ENCODE measurements around the gene WDR70.
"Not testable (repeated sequence)": the region's sequence is repeated elsewhere in the genome, so short reads cannot be mapped to it uniquely, and the experiment has no call there.

WDR70 gene

GRCh38 chr5:37575541-37576489 is 196.7 kb downstream of the WDR70 start:
- no peak for DNase-seq

- DNase-seq, result no peak
Observed at GRCh38 chr5:37576552-37576951, 197.4 kb downstream of the WDR70 start.

GRCh38 chr5:37578176-37578575 is 199.1 kb downstream of the WDR70 start:
- no peak for DNase-seq

- no peak for DNase-seq
Observed at GRCh38 chr5:37580106-37580505, 201.0 kb downstream of the WDR70 start.

GRCh38 chr5:37582202-37582601 is 203.1 kb downstream of the WDR70 start:
- no peak for DNase-seq

GRCh38 chr5:37593292-37593691 is 214.2 kb downstream of the WDR70 start:
- DNase-seq, result not testable (repeated sequence)

- not testable (repeated sequence) for DNase-seq
Observed at GRCh38 chr5:37594864-37595263, 215.7 kb downstream of the WDR70 start.

GRCh38 chr5:37598733-37599132 is 219.6 kb downstream of the WDR70 start:
- DNase-seq, result no peak

- no peak for DNase-seq
Observed at GRCh38 chr5:37601163-37601562, 222.0 kb downstream of the WDR70 start.

GRCh38 chr5:37603072-37603471 is 224.0 kb downstream of the WDR70 start:
- no peak for DNase-seq

GRCh38 chr5:37604290-37604689 is 225.2 kb downstream of the WDR70 start:
- DNase-seq, result no peak

GRCh38 chr5:37606148-37606547 is 227.0 kb downstream of the WDR70 start:
- DNase-seq, result no peak

- no peak for DNase-seq
Observed at GRCh38 chr5:37606632-37607248, 227.6 kb downstream of the WDR70 start.

GRCh38 chr5:37615184-37615583 is 236.1 kb downstream of the WDR70 start:
- no peak for DNase-seq

GRCh38 chr5:37619353-37619752 is 240.2 kb downstream of the WDR70 start:
- DNase-seq, result no peak

GRCh38 chr5:37622354-37622753 is 243.2 kb downstream of the WDR70 start:
- not testable (repeated sequence) for DNase-seq

- no peak for DNase-seq
Observed at GRCh38 chr5:37626266-37626665, 247.1 kb downstream of the WDR70 start.

- DNase-seq, result no peak
Observed at GRCh38 chr5:37628876-37629275, 249.8 kb downstream of the WDR70 start.

- DNase-seq, result no peak
Observed at GRCh38 chr5:37631939-37632338, 252.8 kb downstream of the WDR70 start.

GRCh38 chr5:37637165-37637845 is 258.2 kb downstream of the WDR70 start:
- DNase-seq, result no peak

GRCh38 chr5:37638897-37639296 is 259.8 kb downstream of the WDR70 start:
- no peak for DNase-seq

GRCh38 chr5:37640088-37640487 is 261.0 kb downstream of the WDR70 start:
- DNase-seq, result no peak

- no peak for DNase-seq
Observed at GRCh38 chr5:37641933-37642332, 262.8 kb downstream of the WDR70 start.

- no peak for DNase-seq
Observed at GRCh38 chr5:37645707-37646106, 266.6 kb downstream of the WDR70 start.

Data from activated CD4-positive, alpha-beta T cell treated with anti-CD3 and anti-CD28 coated beads for 48 hours (primary cell).